Lower leg skin (tissue), 3 donors: Measurements from ENCODE around the gene HAS3.

Experiments used
- CTCF ChIP-seq, 3 donors: fragments of 450-650 bp; IDR thresholded peaks; one replicate each; pipeline ENCODE4 v1.5.1; 2016; ENCODE audit warnings: antibody characterized with exemption in 3 of 3, mild to moderate bottlenecking in 3 of 3, moderate library complexity in 2 of 3
- POLR2A ChIP-seq, 2 donors: fragments of 450-650 bp; IDR thresholded peaks; one replicate each; pipeline ENCODE4 v1.6.1; 2016 to 2017; ENCODE audit warnings: antibody characterized with exemption in 2 of 2, mild to moderate bottlenecking in 1 of 2, moderate library complexity in 1 of 2

GRCh38 chr16:69114976-69115355 lies 9.5 kb downstream of the HAS3 start:
- TF ChIP-seq POLR2A (IDR thresholded peaks at IDR 0.05) (no peak), CTCF (IDR thresholded peaks at IDR 0.05) (no peak)
